Measurements from ENCODE around the gene U2AF1L4.

DNA sequence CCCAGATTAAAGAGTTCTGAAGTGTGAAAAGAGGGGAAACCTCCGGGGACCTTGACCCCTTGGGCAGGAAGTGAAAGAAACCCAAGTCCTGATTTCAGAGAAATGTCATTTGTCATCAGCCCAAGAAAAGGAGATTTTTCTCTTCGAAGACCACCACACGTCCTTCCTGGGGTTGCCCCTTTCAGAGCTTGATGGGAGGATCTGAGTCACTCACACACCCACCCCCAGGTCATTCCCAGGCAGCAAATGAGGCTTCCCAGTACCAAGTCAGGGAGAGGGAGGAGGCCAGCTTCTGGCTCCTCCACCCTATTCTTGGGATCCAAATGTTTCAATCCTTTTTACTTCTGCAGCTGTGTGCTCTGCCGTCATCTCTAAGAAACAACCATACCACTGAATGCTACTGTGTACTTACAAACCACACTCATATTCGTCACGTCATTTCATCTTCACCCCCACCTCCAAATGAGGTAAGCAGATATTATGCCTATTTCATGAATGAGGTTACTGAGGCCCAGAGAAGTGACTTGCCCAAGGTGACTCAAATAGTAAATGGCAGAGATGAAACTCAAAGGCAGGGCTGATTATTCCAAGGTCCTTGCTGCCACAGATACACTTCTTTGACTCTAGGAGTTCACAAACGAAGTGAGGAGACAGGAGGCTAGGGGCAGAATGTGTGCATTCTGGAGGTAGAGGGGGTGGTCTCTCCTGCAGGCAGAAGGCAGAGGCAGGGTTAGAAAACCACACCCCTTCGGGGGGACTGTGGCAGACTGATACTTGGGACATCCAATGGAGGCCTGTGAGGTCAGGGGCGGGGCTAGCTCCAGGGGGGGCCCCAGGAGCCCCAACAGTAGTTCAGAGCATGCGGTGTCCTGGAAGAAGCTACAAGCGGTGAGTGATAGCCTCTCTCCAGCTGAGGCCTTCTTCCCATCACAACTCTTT is 32.4 kb downstream of the U2AF1L4 start:
- TF ChIP-seq, protein P1, sequence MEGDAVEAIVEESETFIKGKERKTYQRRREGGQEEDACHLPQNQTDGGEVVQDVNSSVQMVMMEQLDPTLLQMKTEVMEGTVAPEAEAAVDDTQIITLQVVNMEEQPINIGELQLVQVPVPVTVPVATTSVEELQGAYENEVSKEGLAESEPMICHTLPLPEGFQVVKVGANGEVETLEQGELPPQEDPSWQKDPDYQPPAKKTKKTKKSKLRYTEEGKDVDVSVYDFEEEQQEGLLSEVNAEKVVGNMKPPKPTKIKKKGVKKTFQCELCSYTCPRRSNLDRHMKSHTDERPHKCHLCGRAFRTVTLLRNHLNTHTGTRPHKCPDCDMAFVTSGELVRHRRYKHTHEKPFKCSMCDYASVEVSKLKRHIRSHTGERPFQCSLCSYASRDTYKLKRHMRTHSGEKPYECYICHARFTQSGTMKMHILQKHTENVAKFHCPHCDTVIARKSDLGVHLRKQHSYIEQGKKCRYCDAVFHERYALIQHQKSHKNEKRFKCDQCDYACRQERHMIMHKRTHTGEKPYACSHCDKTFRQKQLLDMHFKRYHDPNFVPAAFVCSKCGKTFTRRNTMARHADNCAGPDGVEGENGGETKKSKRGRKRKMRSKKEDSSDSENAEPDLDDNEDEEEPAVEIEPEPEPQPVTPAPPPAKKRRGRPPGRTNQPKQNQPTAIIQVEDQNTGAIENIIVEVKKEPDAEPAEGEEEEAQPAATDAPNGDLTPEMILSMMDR (IDR thresholded peaks at IDR 0.05), result no peak
- no peak for TF ChIP-seq EZH2 (IDR thresholded peaks at IDR 0.05)
